H9 (cell line): ENCODE measurements around the gene CBFA2T2. TPM values are rescaled to one million over a fixed set of nuclear protein-coding genes. Genes with fewer than 3 reads are reported as not detected.

Source experiments
- DNase-seq: peaks from one replicate; pipeline ENCODE4 v3.0.0-alpha.2; 2017
- H2AFZ ChIP-seq: one replicate; pipeline ENCODE4 v1.6.1; 2013; ENCODE audit warnings: mild to moderate bottlenecking, low read length, control low read depth, moderate library complexity
- H2AK5ac ChIP-seq: 2 replicates; pipeline ENCODE4 v1.6.1; 2013; ENCODE audit warnings: low read length, control low read depth, mixed read lengths; ENCODE audit not compliant: insufficient read length
- H2BK120ac ChIP-seq: one replicate; pipeline ENCODE4 v1.6.1; 2013; ENCODE audit warnings: low read depth, mild to moderate bottlenecking, low read length, control low read depth, inconsistent platforms; ENCODE audit not compliant: poor library complexity, severe bottlenecking
- H2BK12ac ChIP-seq: 2 replicates; pipeline ENCODE4 v1.6.1; 2013; ENCODE audit warnings: low read length, control low read depth, mixed read lengths, low read depth; ENCODE audit not compliant: insufficient read length
- H2BK15ac ChIP-seq: 2 replicates; pipeline ENCODE4 v1.6.1; 2013; ENCODE audit warnings: low read depth, low read length, control low read depth
- H2BK20ac ChIP-seq: one replicate; pipeline ENCODE4 v1.6.1; 2013; ENCODE audit warnings: low read depth, mild to moderate bottlenecking, low read length, control low read depth, inconsistent platforms; ENCODE audit not compliant: poor library complexity, severe bottlenecking
- H2BK5ac ChIP-seq: 2 replicates; pipeline ENCODE4 v1.6.1; 2013; ENCODE audit warnings: low read length, control low read depth, mixed read lengths; ENCODE audit not compliant: insufficient read length
- H3K14ac ChIP-seq: 2 replicates; pipeline ENCODE4 v1.6.1; 2013; ENCODE audit warnings: low read length, control low read depth; ENCODE audit not compliant: insufficient read depth
- H3K18ac ChIP-seq: 2 replicates; pipeline ENCODE4 v1.6.1; 2013; ENCODE audit warnings: low read depth, mild to moderate bottlenecking, mixed read lengths, low read length, control low read depth; ENCODE audit not compliant: insufficient read length
- H3K23ac ChIP-seq: 2 replicates; pipeline ENCODE4 v1.6.1; 2013; ENCODE audit warnings: low read length, control low read depth, mixed read lengths, low read depth; ENCODE audit not compliant: insufficient read length
- H3K23me2 ChIP-seq: 2 replicates; pipeline ENCODE4 v1.6.1; 2013; ENCODE audit warnings: low read depth, mild to moderate bottlenecking, mixed read lengths, low read length, control low read depth; ENCODE audit not compliant: insufficient read length, poor library complexity, severe bottlenecking
- H3K27ac ChIP-seq: 2 replicates; pipeline ENCODE4 v1.5.1; 2013; ENCODE audit warnings: low read length, control low read depth, mixed read lengths, low read depth; ENCODE audit not compliant: insufficient read length
- H3K27me3 ChIP-seq: 2 replicates; pipeline ENCODE4 v1.6.1; 2013; ENCODE audit warnings: low read length, control low read depth, inconsistent platforms; ENCODE audit not compliant: insufficient read depth
- H3K4ac ChIP-seq: 2 replicates; pipeline ENCODE4 v1.6.1; 2013; ENCODE audit warnings: low read depth, mild to moderate bottlenecking, control low read depth, inconsistent platforms, low read length, moderate library complexity
- H3K4me1 ChIP-seq: 2 replicates; pipeline ENCODE4 v1.6.1; 2013; ENCODE audit warnings: low read length, control low read depth, inconsistent platforms; ENCODE audit not compliant: insufficient read depth
- H3K4me2 ChIP-seq: 2 replicates; pipeline ENCODE4 v1.6.1; 2013; ENCODE audit warnings: low read length, control low read depth, mixed read lengths; ENCODE audit not compliant: insufficient read length, insufficient read depth
- H3K56ac ChIP-seq: 2 replicates; pipeline ENCODE4 v1.6.1; 2013; ENCODE audit warnings: low read depth, mild to moderate bottlenecking, mixed read lengths, low read length, control low read depth; ENCODE audit not compliant: insufficient read length
- H3K79me1 ChIP-seq: 2 replicates; pipeline ENCODE4 v1.6.1; 2013; ENCODE audit warnings: low read depth, mild to moderate bottlenecking, moderate library complexity, low read length, control low read depth, inconsistent platforms; ENCODE audit not compliant: insufficient read depth, poor library complexity, severe bottlenecking
- H3K79me2 ChIP-seq: 2 replicates; pipeline ENCODE4 v1.6.1; 2013; ENCODE audit warnings: low read length, control low read depth, inconsistent platforms; ENCODE audit not compliant: insufficient read depth
- H3K9ac ChIP-seq: 2 replicates; pipeline ENCODE4 v1.6.1; 2013; ENCODE audit warnings: low read length, control low read depth, mixed read lengths; ENCODE audit not compliant: insufficient read length; ENCODE audit errors: extremely low read depth
- H3K9me3 ChIP-seq: one replicate; pipeline ENCODE4 v1.6.1; 2013; ENCODE audit warnings: low read depth, low read length, inconsistent platforms; ENCODE audit not compliant: control insufficient read depth
- H3T11ph ChIP-seq: one replicate; pipeline ENCODE4 v1.6.1; 2013; ENCODE audit warnings: mild to moderate bottlenecking, low read length, control low read depth, inconsistent platforms
- H4K20me1 ChIP-seq: one replicate; pipeline ENCODE4 v1.6.1; 2013; ENCODE audit not compliant: control insufficient read depth, insufficient read length, insufficient read depth
- H4K5ac ChIP-seq: 2 replicates; pipeline ENCODE4 v1.6.1; 2013; ENCODE audit warnings: low read depth, mild to moderate bottlenecking, mixed read lengths, low read length, control low read depth; ENCODE audit not compliant: insufficient read length
- H4K8ac ChIP-seq: replicated peaks from 2 replicates; pipeline ENCODE4 v1.6.1; 2013; ENCODE audit warnings: low read length, control low read depth, mixed read lengths, low read depth; ENCODE audit not compliant: insufficient read length
- H4K91ac ChIP-seq: 2 replicates; pipeline ENCODE4 v1.6.1; 2013; ENCODE audit warnings: low read depth, mild to moderate bottlenecking, moderate library complexity, mixed read lengths, low read length, control low read depth; ENCODE audit not compliant: insufficient read length
- H3K27ac Mint-ChIP-seq, 3 experiments: 2 replicates in 2 of 3; 3 replicates in 1 of 3; pipeline ENCODE4 v1.8.0; 2020 to 2021; ENCODE audit warnings: mixed read lengths in 3 of 3, mild to moderate bottlenecking in 1 of 3, moderate library complexity in 1 of 3
- H3K27me3 Mint-ChIP-seq: 2 replicates; pipeline ENCODE4 v1.8.0; 2021; ENCODE audit warnings: low read depth, mild to moderate bottlenecking, moderate library complexity, mixed read lengths
- H3K36me3 Mint-ChIP-seq, 3 experiments: 2 replicates in 2 of 3; 3 replicates in 1 of 3; pipeline ENCODE4 v1.8.0; 2020 to 2021; ENCODE audit warnings: low read depth in 3 of 3, mixed read lengths in 3 of 3; ENCODE audit not compliant: insufficient read depth in 1 of 3
- H3K4me1 Mint-ChIP-seq, 2 experiments: 2 replicates each; pipeline ENCODE4 v1.8.0; 2020; ENCODE audit warnings: mixed read lengths in 2 of 2
- H3K4me3 Mint-ChIP-seq, 2 experiments: 2 replicates in 1 of 2; 3 replicates in 1 of 2; pipeline ENCODE4 v1.8.0; 2020 to 2021; ENCODE audit warnings: mild to moderate bottlenecking in 2 of 2, mixed read lengths in 2 of 2, moderate library complexity in 1 of 2
- H3K9me3 Mint-ChIP-seq, 2 experiments: 2 replicates in 1 of 2; 3 replicates in 1 of 2; pipeline ENCODE4 v1.8.0; 2020; ENCODE audit warnings: mild to moderate bottlenecking in 2 of 2, mixed read lengths in 2 of 2, moderate library complexity in 1 of 2
- WGBS: extraction: QIAGEN DNeasy Blood & Tissue Kit; methylation state at CpG from one replicate; pipeline ENCODE4 v1.1.7; 2013; ENCODE audit warnings: missing lambda C conversion rate, low lambda C conversion rate, mixed read lengths; ENCODE audit not compliant: insufficient read length; ENCODE audit errors: extremely low coverage; 5-methylcytosine and 5-hydroxymethylcytosine counted together
- total RNA-seq: library from RNA; stranded (reverse); gene quantifications from 2 replicates; pipeline ENCODE4 v1.2.1, GENCODE V29; 2021
- TF ChIP-seq, protein P1 (sequence below): fragments of 200-600 bp; sonication (generic); conservative IDR thresholded peaks from 3 replicates; pipeline ENCODE4 v1.8.0; 2021; ENCODE audit warnings: antibody characterized with exemption, mild to moderate bottlenecking

The CBFA2T2 gene
- total RNA-seq, 1 experiment from 2014 or later: 11.2 TPM

- Histone ChIP-seq H4K5ac (no peak overlapping the region), H3K4me2 (no peak overlapping the region), H2BK15ac (no peak overlapping the region), H2BK5ac (no peak overlapping the region), H3K27me3 (no peaks in the 10 kb centered on the region), H2BK12ac (no peak overlapping the region), H3K23ac (no peak overlapping the region), H2AK5ac (no peak overlapping the region), H4K8ac (no peak overlapping the region), H4K91ac (no peak overlapping the region), H3K79me1 (no peaks in the 10 kb centered on the region), H2BK20ac (no peak overlapping the region), H3K9ac (no peak overlapping the region), H3K23me2 (no peaks in the 10 kb centered on the region), H3K18ac (no peak overlapping the region), H3K4ac (no peak overlapping the region), H3K56ac (no peak overlapping the region), H3K9me3 (no peaks in the 10 kb centered on the region), H3K79me2 (no peaks in the 10 kb centered on the region; the same call in 1 of the 2 replicates), H4K20me1 (no peaks in the 10 kb centered on the region), H2AFZ (no peak overlapping the region), H3K27ac (no peak overlapping the region), H3K14ac (no peak overlapping the region), H2BK120ac (no peak overlapping the region), H3T11ph (no peak overlapping the region), H3K4me1 (no peaks in the 10 kb centered on the region)
- Mint-ChIP-seq H3K4me1 (peaks cover 5 to 9% of the 10 kb centered on the region in 2 experiments), H3K36me3 (peaks cover 0 to 4% (median 0%) of the 10 kb centered on the region in 3 experiments; a peak in 1 of 7 replicates), H3K27ac (peak overlapping the region in 2 of 3 experiments; percentile 91 to 92; a peak in 5 of 7 replicates), H3K4me3 (no peak overlapping the region), H3K9me3 (no peaks in the 10 kb centered on the region; a peak in 1 of 5 replicates), H3K27me3 (no peaks in the 10 kb centered on the region; the same call in 1 of the 2 replicates)
- TF ChIP-seq, protein P1, sequence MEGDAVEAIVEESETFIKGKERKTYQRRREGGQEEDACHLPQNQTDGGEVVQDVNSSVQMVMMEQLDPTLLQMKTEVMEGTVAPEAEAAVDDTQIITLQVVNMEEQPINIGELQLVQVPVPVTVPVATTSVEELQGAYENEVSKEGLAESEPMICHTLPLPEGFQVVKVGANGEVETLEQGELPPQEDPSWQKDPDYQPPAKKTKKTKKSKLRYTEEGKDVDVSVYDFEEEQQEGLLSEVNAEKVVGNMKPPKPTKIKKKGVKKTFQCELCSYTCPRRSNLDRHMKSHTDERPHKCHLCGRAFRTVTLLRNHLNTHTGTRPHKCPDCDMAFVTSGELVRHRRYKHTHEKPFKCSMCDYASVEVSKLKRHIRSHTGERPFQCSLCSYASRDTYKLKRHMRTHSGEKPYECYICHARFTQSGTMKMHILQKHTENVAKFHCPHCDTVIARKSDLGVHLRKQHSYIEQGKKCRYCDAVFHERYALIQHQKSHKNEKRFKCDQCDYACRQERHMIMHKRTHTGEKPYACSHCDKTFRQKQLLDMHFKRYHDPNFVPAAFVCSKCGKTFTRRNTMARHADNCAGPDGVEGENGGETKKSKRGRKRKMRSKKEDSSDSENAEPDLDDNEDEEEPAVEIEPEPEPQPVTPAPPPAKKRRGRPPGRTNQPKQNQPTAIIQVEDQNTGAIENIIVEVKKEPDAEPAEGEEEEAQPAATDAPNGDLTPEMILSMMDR: no peak
- DNase-seq: no peak
- WGBS: no CpG with 5 or more reads among the region's 5 CpGs
These were observed 28.2 kb downstream of the CBFA2T2 start for GRCh38 chr20:33518071-33518470.
